ENCODE measurements around the gene SRBD1.
"Not testable (repeated sequence)": the region's sequence is repeated elsewhere in the genome, so short reads cannot be mapped to it uniquely, and the experiment has no call there.

Gene SRBD1

DNA sequence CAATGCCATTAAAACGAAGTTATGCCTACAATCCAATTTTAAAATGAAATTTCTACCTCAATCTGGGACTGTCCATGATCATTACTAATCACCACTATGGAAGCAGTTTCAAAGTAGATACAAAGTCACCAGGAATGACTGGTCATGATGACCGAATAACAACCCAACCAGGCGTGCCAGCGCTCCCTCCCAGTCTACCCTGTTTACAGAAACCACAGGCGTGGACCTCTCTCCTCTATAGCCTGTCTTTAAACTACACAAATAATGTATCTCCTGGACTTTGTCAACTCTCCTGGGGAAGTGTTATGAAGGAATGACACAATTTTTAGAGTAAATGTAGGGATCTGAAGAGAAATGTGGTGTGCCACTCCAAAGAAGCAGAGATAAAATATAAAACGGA lies 150.2 kb downstream of the SRBD1 start:
- DNase-seq: no peak

DNA sequence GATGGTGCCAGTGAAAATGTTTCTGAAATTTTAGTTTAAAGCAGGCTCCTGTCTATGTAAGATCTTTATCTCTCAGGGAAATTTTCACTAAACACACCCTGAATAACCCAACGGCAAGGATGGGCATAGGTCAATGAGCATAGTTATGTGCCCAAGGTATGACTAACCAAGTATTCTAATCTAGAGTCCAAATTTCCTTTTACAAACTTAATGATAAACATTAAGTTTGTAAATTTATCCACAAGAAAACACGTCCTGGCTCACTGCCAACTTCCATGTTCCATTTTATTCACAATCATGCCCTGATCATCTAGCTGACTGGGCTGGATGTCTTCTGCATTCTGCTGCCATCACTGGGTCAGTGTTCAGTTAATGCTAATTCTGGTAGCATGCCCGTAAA lies 151.2 kb downstream of the SRBD1 start:
- DNase-seq: no peak

DNA sequence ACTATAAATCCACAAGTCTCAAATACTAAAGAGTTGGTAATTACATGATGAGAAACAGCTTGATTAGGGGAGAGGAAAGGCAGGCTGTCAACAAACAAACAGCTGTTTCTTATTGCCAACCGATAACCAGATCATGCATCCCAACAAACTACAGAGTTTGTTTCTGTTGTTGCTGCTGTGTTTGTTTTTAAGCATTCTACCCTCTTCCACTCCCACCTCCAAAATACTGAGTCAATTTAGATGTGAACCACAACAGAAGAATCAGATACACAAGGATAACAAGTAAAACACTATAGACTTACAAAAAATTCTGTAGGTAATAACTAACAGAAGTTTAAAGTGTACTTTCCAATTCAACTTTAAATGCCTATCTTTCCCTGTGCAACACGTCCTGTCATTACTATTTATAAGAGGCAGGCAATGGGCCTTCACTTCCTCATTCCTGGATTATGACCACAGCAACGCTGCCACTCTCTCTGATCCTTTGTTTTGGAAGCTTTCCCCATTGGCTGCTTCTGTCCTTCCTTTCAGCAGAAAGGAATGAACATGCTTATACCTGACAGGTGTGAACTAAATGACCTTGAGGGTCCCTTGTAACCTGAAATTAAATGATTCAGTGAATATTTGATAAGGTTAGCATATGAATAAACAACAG lies 152.0 kb downstream of the SRBD1 start:
- no peak for DNase-seq

DNA sequence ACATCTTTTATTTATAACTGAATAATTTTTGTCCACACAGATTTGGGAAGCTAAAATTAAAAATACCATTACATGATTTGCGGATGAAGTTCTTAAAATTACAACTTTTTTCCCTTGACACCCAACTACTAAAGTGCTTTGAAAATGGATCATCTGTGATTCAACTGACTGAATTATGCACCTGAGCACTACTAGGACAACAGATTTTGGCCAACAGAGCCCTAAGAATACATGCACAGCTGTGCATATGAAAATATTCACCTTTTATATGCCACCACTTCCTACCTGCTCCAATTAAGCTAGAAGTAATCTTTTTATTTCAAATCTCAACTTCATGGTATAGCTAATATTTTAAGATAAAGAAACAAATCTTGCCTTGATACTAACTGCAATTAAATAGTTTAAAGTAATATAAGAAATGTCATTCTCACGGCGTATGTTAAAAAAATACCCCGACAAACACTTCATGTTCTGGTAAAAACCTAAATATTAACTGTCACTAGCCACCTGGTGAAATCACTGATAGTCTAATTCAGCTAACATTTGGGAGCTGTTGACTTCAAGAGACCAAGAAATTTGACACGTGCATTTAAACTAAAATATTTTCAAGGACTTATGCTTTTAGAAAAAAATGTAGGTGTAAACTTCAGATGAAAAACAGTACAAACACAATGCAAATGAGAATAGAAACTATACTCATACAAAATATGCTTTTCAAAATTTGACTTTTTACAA lies 153.7 kb downstream of the SRBD1 start:
- no peak for DNase-seq

DNA sequence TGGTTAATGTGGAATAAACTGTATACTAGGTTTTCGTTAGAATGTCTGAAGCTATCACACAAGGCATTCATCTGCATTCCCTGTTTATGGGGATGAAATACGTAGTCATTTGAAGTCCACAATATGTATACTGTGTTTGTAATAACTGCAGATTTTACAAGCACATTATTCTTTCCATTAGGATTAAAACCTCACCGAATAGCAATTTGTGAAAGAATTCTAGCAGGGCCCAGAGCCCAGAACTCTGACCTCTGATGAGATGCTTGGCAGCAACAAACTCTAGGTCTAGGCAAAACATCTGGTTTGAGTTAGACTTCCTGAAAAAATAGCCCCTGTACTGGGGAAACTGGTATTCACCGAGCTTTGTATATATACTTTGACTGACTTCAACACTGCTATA lies 158.2 kb downstream of the SRBD1 start:
- DNase-seq: no peak

DNA sequence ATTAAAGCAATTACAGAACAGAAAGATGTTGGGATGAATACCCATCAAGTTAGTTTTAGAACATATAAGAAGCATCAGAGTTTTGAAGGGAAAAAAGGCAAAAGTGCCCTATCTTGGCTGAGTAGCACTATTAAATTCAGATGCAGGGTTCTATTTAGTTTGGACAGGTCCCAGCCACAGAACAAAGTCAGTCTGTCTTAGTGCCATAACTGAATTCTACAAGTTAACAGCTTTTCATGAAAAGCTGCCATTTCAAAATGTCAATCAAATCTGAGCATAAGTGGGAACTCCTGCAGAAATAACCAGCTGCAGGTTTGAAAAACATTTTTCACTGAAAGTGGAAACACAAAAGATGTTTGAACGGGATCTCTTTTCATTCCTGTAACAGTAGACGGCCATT lies 160.4 kb downstream of the SRBD1 start:
- DNase-seq: no peak

DNA sequence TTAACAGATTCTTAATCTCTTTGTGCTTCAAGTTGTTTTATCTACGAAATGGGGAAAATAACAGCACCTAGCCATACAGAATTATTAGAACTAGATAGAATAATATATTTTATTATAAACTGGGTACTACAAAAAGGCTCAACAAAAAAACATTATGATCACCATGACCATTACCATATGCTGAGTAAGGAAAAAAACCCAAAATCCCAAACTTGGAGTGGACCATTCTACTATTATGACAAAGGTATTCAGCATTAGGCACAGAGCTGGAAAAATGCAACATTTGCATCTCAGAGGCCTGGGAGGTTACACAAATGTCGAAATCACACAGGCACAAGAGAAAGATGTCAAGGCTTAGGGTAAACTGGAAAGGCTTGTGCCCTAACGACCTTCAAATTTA lies 162.8 kb downstream of the SRBD1 start:
- no peak for DNase-seq

DNA sequence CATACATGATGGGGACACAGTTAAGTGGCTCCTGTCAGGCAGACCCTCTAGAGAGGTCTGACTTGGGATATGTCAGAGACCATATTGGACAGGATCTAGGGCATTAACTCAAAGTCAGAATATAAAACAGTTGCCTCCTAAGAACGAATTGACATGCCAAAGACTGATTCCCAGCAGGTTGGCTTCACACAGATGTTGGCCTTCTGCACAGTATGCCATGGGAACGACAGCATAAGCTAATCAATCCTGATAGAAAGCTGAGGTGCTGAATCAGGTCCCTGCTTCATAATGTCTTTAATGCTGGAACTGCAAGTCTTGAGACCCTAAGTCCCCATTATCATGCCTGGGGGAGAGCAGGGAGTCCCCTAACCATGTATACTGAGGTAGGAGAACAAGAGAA lies 165.1 kb downstream of the SRBD1 start:
- no peak for DNase-seq

DNA sequence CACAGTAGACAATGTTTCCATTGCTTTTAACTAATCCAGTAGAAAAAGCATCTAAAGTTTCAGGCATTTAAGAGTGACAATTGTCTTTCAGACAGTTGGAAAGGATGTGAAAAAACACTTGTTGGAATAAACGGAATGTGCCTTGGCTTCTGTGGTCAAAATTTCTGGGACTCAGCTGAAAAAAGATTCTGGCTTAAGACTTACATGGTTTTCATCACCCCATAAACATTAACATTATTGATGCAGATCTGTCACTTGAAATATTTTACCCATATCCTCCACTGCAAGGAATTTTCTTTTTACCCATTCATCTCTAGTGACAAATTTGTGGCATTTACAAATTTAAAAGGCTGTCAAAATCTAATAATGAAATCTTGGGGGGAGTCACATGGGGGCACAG lies 166.0 kb downstream of the SRBD1 start:
- no peak for DNase-seq

DNA sequence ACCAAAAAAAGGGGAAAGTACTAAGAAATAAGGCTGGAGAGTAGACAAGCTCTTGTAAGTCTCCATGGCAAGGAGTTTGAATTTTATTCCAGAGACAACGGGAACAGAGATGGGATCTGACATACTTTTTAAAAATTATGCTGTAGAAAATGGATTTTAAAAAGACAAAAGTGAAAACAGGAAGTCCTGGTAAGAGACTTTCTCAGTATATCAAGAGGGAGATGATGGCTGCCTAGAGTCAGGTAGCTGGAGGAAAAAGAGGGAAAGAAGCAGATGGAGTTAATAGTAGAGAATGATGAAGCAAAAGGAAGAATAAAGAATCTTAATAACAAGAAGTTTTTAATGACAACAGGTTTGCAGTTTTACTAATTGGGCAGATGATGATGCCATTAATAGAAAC lies 168.1 kb downstream of the SRBD1 start:
- no peak for DNase-seq

DNA sequence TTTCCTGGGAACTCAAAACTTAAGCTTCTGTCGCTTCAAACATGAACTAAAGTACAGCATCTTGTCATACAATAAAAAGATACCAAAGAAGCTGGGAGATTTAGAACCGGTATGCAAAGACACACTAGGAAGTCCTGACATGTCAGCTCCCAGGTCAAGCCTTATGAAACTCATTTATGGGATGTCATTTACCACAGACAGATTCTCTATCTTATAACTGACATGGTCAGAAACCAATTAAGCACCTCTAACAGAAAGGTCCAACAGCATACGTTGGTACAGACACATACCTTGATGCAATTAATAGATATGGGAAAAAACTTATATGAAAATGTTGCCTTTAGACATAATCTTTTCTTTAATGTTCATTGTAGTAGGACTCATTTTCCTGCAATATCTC lies 169.0 kb downstream of the SRBD1 start:
- DNase-seq: no peak

DNA sequence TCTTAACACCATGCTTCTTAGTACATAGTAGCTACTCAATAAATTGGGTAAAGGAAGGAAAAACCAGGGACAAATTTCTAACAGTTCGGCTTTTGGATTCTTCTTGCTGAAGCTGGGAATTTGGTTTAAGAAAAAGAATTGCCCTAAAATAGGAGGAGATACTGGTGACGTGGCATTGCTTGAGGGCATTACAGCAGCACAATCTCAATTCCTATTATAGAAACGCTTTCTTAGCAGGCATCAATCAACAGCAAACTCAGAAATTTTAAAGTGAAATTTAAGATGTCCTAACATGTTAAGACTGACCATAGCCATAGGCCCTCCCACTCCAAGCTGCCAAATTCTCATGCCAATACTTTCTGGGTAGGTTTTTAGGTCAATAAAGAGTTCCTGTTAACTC lies 169.5 kb downstream of the SRBD1 start:
- no peak for DNase-seq

DNA sequence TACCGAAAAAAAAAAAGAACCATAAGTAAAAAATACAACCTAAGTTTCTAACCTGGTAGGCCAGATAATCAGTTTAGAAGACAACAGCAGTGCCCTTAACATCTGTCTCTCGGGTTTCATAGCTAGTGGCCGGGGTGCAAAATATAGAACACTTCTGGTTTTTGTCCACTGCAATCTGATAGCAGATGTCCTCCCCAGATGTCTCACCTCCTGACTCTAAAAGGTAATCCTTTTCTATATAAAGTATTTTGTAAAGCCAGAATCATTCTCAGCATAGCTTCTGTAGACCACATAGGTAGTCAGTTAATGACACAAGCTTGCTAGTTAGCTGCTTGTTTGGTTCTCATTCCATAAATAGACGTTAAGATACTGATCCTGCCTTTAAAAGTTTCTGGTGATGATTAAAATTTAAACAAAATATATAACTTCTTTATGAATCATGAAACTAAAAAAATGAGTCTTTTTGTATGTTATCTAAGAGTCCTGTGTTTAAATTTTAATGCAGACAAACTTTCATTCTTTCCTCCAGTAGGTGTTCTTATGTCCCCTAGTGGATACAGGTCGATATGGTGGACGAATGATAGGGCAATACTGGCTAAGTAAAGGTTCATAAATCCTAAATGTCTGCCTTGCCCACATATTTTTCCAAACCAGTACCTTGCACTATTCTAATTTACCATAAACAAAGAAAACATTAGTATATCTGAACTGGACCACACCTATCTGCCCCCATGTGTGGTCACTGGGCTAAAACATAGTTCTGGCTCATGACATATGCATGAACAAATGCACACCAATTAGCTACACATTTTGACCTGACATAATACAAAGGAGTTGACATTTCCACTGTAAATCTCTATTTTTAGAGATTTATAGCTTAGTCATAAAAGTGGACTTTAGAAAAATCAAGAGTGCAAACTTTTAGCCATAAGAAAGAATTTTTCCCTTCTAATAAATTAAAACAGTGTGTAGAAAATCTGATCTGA lies 171.0 kb downstream of the SRBD1 start:
- DNase-seq: no peak

DNA sequence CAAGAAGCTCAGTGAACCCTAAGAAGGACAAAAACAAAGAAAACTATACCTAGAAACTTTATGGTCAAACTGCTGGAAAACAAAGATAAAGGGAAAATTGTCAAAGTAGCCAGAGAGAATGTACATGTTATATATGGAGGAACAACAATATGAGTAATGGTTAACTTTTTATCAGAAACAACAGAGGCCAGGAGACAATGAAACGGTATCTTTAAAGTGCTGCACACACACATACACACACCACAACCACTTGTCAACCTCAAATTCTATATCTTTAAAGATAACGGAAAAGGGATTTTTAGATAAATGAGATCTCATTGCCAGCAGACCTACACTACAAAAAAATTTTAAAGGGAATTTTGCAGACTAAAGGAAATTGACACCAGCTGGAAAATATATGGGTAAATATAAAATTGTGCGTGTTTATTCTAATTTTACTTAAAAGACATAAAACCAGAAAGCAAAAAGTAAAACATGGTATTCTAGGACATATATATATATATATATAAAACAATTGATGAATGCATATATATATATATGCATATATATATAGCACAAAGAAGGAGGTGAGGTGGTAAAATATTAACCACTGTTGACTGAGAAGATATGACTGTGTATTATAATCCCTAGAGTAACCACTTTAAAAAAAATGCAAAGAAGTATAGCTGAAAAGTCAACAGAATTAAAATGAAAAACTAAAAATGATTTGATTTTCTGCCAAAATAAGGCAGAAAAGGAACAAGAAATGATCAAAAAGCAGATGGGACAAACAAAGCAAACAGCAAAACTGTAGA lies 172.0 kb downstream of the SRBD1 start:
- no peak for DNase-seq

DNA sequence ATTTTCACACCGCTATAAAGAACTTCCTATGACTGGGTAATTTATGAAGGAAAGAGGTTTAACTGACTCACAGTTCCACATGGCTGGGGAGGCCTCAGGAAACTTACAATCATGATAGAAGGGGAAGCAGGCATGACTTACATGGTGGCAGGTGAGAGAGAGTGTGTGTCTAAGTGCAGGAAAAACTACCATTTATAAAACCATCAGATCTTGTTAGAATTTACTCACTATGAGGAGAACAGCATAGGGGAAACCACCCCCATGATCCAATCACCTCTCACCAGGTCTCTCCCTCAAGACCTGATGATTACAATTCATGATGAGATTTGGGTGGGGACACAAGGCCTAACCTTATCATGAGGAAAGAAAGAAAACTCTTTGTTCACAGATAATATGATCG lies 174.6 kb downstream of the SRBD1 start:
- DNase-seq: no peak

DNA sequence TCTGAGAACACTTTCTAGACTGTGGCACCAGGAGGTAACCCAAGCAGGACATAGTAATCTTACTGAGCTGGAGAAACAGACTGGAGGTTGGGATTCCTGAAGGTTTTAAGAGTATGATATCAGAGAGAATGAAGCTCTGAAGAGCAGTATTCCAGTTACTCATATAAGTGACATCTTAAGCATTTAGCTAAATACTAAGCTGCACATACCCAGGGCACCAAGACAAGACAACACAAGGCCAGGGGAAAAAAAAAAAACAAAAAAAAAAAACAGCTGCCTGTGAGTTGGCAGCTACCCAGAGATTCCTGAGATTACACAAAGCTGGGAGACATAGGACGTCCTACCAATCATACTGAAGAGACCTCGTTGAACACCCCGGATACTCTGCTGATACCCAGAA lies 175.8 kb downstream of the SRBD1 start:
- no peak for DNase-seq

DNA sequence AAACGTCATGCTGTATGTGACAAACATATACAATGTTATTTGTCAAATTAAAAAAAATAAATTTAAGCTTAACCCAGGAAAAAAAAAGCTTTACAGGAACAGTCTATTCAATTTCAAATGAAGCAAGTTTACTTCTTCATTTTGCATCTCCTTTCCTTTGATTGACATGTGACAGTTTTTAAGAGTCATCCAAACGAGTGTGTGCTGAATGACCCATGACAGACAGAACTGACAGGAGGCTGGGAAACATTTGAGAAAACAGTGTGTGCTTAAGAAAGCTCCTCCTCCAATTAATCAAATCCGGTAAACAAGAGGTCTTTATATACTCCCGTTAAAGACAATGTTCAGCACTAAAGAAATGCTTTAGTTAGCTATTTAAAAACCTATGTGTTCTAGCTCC lies 177.7 kb downstream of the SRBD1 start:
- no peak for DNase-seq

DNA sequence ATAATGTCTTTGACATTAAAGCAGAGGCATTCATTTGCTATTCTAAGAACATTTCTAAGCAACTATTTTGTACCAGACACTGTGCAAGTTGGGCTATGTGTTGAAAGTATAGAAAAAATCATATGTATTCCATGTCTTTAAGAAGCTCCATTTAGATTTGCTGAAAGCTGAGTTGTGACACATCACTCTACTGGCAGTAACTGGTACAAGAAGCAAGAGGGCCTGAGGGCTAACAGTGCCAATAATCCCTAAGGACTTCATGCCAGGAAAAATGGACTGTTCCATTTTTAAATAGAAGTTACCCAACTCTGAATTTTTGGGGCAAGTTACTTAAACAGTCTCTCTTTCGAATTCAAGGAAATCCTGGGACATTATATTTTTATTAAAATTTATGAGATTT lies 178.7 kb downstream of the SRBD1 start:
- no peak for DNase-seq

DNA sequence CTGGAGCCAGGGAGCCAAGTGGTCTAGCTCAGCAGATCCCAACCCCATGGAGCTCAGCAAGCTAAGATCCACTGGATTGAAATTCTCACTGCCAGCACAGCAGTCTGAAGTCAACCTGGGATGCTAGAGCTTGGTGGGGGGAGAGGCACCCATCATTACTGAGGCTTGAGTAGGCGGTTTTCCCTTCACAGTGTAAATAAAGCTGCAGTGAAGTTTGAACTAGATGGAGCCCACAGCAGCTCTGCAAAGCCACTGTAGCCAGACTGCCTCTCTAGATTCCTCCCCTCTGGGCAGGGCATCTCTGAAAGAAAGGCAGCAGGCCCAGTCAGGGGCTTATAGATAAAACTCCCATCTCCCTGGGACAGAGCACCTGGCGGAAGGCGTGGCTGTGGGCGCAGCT lies 185.0 kb downstream of the SRBD1 start:
- DNase-seq: not testable (repeated sequence)

DNA sequence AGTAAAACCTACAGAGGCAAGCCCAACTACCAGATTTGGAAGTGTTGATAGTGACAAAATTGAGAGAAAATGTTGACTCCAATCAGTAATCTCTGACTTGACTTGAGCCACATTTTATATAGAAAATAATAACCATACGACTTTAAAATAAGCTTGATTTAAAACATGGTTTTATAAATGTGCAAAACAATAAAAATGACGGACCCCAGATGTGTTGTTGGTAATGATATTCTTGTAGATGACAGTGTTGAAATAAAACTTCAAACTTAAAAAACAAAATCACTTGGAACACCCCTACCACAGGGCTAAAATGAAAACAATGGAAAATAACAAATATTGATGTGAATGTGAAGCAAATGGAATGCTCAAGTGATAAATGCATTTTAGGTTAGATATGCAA lies 188.1 kb downstream of the SRBD1 start:
- DNase-seq: no peak

DNA sequence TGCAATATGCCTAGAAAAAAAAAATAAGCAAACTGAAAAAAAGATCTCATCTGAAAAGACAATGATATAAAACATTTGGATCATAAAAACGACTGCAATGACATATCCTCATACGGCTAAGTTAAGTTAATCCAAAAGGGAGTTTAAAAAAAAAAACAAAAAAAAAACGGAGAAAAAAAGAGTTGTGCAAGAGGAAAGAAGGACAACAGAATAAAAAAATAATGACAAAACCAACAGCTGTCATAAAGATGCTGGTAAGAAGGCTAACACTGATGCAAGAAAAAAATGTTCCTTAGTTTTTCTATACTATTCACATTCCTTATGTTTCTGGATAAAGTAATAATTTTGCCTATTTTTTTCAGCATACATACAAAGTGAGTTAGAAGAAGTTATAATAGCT lies 192.5 kb downstream of the SRBD1 start:
- DNase-seq: no peak

DNA sequence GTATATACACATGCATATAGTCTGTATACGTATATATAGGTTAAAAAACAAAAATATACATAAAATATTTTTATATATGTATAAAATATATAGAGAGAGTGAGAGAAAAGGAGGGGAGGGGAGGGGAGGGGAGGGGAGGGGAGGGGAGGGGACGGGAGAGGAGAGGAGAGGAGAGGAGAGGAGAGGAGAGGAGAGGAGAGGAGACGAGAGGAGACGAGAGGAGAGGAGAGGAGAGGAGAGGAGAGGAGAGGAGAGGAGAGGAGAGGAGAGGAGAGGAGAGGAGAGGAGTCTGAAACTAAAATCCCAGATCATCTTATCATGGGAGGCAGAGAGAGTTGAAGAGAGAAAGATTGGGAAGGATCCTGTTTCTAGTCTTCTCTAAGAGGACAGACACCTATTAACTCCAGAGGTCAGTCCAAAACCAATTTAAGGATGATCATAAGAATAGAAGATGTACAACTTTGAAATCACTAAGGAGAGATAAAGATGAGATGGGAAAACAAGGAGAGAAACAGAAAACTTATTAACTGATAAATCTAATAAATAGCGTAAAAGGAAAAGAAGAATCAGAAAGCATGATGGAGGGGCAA lies 195.4 kb downstream of the SRBD1 start:
- no peak for DNase-seq
